CD4-positive, alpha-beta T cell (primary cell): ENCODE measurements around the gene KLHDC4. TPM values are rescaled to one million over a fixed set of nuclear protein-coding genes. Genes with fewer than 3 reads are reported as not detected.

Experiments used
- ATAC-seq: fragments of 200-7000 bp; cut with Tn5 transposase; one replicate; pipeline ENCODE4 v1.10.0; 2022; ENCODE audit warnings: mild to moderate bottlenecking; ENCODE audit not compliant: poor library complexity
- CTCF ChIA-PET: fragments of 350-600 bp; sonication (Branson Sonifier 250); formaldehyde crosslinking; loops from one replicate; lab custom pipeline; 2021; ENCODE audit warnings: antibody characterized with exemption, inconsistent platforms; lab: Charles Lee
- POLR2A ChIA-PET: fragments of 350-600 bp; sonication (Branson Sonifier 250); formaldehyde crosslinking; loops from one replicate; lab custom pipeline; 2021; ENCODE audit warnings: antibody characterized with exemption, inconsistent platforms; lab: Charles Lee
- DNase-seq, 14 experiments: peaks; one replicate each; pipeline ENCODE4 v3.0.0-alpha.2; 2013 to 2020; ENCODE audit warnings: mixed read lengths in 2 of 14
- H3K27ac ChIP-seq, 2 donors: one replicate each; pipeline versions ENCODE4 v1.5.1 to v1.7.0; 2013; ENCODE audit warnings: low read length in 2 of 2, low read depth in 1 of 2, mild to moderate bottlenecking in 1 of 2
- H3K27me3 ChIP-seq, 2 experiments: 1 replicate in 1 of 2; 2 replicates in 1 of 2; pipeline versions ENCODE4 v1.6.1 to v1.7.0; 2013; ENCODE audit warnings: low read length in 2 of 2, control low read depth in 1 of 2, mild to moderate bottlenecking in 1 of 2, moderate library complexity in 1 of 2; ENCODE audit not compliant: insufficient read depth in 2 of 2, control insufficient read depth in 1 of 2
- H3K36me3 ChIP-seq: one replicate; pipeline ENCODE4 v1.6.1; 2013; ENCODE audit warnings: low read length, control low read depth; ENCODE audit not compliant: insufficient read depth
- H3K4me1 ChIP-seq: one replicate; pipeline ENCODE4 v1.6.1; 2013; ENCODE audit warnings: low read length, control low read depth; ENCODE audit not compliant: insufficient read depth
- H3K4me3 ChIP-seq: one replicate; pipeline ENCODE4 v1.5.1; 2013; ENCODE audit warnings: mild to moderate bottlenecking, low read length, moderate library complexity
- H3K9me3 ChIP-seq, 2 experiments: 1 replicate in 1 of 2; 2 replicates in 1 of 2; pipeline versions ENCODE4 v1.6.1 to v1.7.0; 2013; ENCODE audit warnings: low read length in 2 of 2, mild to moderate bottlenecking in 2 of 2, control low read depth in 1 of 2, moderate library complexity in 1 of 2; ENCODE audit not compliant: control insufficient read depth in 1 of 2, insufficient read depth in 1 of 2
- H3K27ac Mint-ChIP-seq: one replicate; pipeline ENCODE4 v1.8.0; 2020; ENCODE audit warnings: mixed read lengths
- H3K27me3 Mint-ChIP-seq: one replicate; pipeline ENCODE4 v1.8.0; 2021; ENCODE audit warnings: mixed read lengths
- H3K36me3 Mint-ChIP-seq: one replicate; pipeline ENCODE4 v1.8.0; 2021; ENCODE audit warnings: low read depth, mixed read lengths
- H3K4me1 Mint-ChIP-seq: one replicate; pipeline ENCODE4 v1.8.0; 2021; ENCODE audit warnings: low read depth, mixed read lengths
- H3K4me3 Mint-ChIP-seq: one replicate; pipeline ENCODE4 v1.8.0; 2020; ENCODE audit warnings: mild to moderate bottlenecking, mixed read lengths
- H3K9me3 Mint-ChIP-seq: one replicate; pipeline ENCODE4 v1.8.0; 2020; ENCODE audit warnings: mixed read lengths
- intact Hi-C, 2 experiments: fragments of 100-400 bp; cut with DNase I in 1 of 2; cut with micrococcal nuclease in 1 of 2; formaldehyde crosslinking; loops; one replicate each; pipeline versions ENCODE4 v1.15.1 to v1.9.0; 2023 to 2025; cut with DNase I, micrococcal nuclease
- total RNA-seq, 174 experiments: library from RNA in 2 of 174; stranded (reverse) in 2 of 174; gene quantifications; one replicate each; pipeline ENCODE4 v1.2.3 and lab custom pipeline; 2021 to 2026
- TF ChIP-seq, protein P1 (sequence below): fragments of 200-600 bp; IDR thresholded peaks from one replicate; pipeline ENCODE4 v1.8.0; 2022; ENCODE audit warnings: antibody characterized with exemption, mild to moderate bottlenecking

Gene KLHDC4
- total RNA-seq, 2 experiments from 2014 or later, result 41.4 to 43.0 TPM

DNA sequence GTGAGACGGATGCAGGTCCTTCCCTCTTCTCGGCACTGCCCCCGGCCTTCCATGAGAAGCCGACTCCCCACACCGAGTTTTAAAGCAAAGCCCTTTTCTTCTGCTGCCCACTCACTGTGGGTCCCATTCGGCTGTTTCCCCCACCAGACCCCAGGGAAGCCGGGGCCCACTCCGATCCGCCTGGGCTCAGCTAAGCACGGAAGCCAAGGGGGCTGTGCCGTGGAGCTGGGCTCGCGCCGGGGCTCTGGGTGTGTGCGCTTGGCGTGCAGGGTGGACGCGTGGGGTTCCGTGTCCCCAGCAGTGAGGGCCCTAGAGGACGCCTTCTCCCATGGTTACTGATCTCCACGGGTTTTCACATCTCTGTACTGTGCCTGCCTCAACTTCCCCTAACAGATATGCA, 68.5 kb downstream of the KLHDC4 start:
- DNase-seq (no peak), ATAC-seq (no peak)
- intact Hi-C loops, result no loop called here
- Histone ChIP-seq H3K4me3 (no peak overlapping the region), H3K9me3 (no peaks in the 10 kb centered on the region), H3K4me1 (peaks cover 27% of the 10 kb centered on the region), H3K27me3 (no peaks in the 10 kb centered on the region), H3K36me3 (peaks cover 10% of the 10 kb centered on the region), H3K27ac (no peak overlapping the region)
- no peak overlapping the region for H3K4me3 Mint-ChIP-seq
- TF ChIP-seq, protein P1, sequence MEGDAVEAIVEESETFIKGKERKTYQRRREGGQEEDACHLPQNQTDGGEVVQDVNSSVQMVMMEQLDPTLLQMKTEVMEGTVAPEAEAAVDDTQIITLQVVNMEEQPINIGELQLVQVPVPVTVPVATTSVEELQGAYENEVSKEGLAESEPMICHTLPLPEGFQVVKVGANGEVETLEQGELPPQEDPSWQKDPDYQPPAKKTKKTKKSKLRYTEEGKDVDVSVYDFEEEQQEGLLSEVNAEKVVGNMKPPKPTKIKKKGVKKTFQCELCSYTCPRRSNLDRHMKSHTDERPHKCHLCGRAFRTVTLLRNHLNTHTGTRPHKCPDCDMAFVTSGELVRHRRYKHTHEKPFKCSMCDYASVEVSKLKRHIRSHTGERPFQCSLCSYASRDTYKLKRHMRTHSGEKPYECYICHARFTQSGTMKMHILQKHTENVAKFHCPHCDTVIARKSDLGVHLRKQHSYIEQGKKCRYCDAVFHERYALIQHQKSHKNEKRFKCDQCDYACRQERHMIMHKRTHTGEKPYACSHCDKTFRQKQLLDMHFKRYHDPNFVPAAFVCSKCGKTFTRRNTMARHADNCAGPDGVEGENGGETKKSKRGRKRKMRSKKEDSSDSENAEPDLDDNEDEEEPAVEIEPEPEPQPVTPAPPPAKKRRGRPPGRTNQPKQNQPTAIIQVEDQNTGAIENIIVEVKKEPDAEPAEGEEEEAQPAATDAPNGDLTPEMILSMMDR, result no peak
- H3K9me3 Mint-ChIP-seq, result no peaks in the 10 kb centered on the region
- peaks cover 4% of the 10 kb centered on the region for H3K36me3 Mint-ChIP-seq
- ChIA-PET CTCF (no interaction called here), POLR2A (no interaction called here)
- peaks cover 36% of the 10 kb centered on the region for H3K4me1 Mint-ChIP-seq
- H3K27me3 Mint-ChIP-seq, result no peaks in the 10 kb centered on the region
- H3K27ac Mint-ChIP-seq, result no peak overlapping the region

GRCh38 chr16:87696726-87697125, 69.1 kb downstream of the KLHDC4 start:
- Mint-ChIP-seq H3K4me3 (no peak overlapping the region), H3K4me1 (peaks cover 30% of the 10 kb centered on the region), H3K27me3 (no peaks in the 10 kb centered on the region), H3K9me3 (no peaks in the 10 kb centered on the region), H3K27ac (no peak overlapping the region), H3K36me3 (peaks cover 4% of the 10 kb centered on the region)
- H3K27me3 ChIP-seq, result no peaks in the 10 kb centered on the region
- ChIA-PET POLR2A (no interaction called here), CTCF (no interaction called here)
- no peak overlapping the region for H3K27ac ChIP-seq
- H3K36me3 ChIP-seq, result peaks cover 10% of the 10 kb centered on the region
- intact Hi-C loops, result no loop called here
- H3K4me3 ChIP-seq, result no peak overlapping the region
- ATAC-seq (no peak), DNase-seq (no peak)
- no peaks in the 10 kb centered on the region for H3K9me3 ChIP-seq
- H3K4me1 ChIP-seq, result peaks cover 22% of the 10 kb centered on the region
- TF ChIP-seq, protein P1, result no peak

DNA sequence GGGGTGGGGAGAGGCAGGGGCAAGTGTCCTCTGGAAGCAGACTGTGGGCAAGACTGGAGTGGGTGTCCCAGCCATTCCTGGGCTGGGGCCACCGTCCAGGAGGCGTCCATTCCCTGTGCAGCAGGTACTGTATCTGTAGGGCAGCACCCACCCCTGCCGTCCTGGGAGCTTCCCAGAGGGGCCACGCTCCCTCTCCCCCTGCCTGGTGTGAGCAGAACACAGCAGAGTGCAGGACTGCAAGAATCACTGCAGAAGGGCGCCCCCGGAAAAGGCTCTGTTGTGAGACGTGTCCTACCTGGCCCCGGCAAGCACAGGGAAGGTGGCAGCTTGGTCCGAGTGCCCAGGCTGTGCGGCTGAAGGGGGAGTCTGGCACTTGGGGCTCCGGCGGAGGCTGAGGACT, 70.3 kb downstream of the KLHDC4 start:
- Histone ChIP-seq H3K4me3 (no peak overlapping the region), H3K9me3 (no peaks in the 10 kb centered on the region), H3K27me3 (no peaks in the 10 kb centered on the region), H3K4me1 (peaks cover 11% of the 10 kb centered on the region), H3K36me3 (peaks cover 10% of the 10 kb centered on the region), H3K27ac (no peak overlapping the region)
- DNase-seq (no peak), ATAC-seq (no peak)
- Mint-ChIP-seq H3K9me3 (no peaks in the 10 kb centered on the region), H3K36me3 (peaks cover 4% of the 10 kb centered on the region), H3K4me3 (no peak overlapping the region), H3K27ac (no peak overlapping the region), H3K27me3 (no peaks in the 10 kb centered on the region), H3K4me1 (peaks cover 21% of the 10 kb centered on the region)
- ChIA-PET CTCF (no interaction called here), POLR2A (no interaction called here)
- TF ChIP-seq, protein P1, result no peak
- intact Hi-C loops, result no loop called here
